ENCODE results near the gene VIM. TPM values are rescaled to one million over a fixed set of nuclear protein-coding genes. Genes with fewer than 3 reads are reported as not detected.

Gene VIM
- total and polyA plus RNA-seq, 10 of the 15 experiments (the other 5 are each of a cell fraction or from before 2014, with no cell fraction given) = 44.2 to 287 (median 188) TPM

DNA sequence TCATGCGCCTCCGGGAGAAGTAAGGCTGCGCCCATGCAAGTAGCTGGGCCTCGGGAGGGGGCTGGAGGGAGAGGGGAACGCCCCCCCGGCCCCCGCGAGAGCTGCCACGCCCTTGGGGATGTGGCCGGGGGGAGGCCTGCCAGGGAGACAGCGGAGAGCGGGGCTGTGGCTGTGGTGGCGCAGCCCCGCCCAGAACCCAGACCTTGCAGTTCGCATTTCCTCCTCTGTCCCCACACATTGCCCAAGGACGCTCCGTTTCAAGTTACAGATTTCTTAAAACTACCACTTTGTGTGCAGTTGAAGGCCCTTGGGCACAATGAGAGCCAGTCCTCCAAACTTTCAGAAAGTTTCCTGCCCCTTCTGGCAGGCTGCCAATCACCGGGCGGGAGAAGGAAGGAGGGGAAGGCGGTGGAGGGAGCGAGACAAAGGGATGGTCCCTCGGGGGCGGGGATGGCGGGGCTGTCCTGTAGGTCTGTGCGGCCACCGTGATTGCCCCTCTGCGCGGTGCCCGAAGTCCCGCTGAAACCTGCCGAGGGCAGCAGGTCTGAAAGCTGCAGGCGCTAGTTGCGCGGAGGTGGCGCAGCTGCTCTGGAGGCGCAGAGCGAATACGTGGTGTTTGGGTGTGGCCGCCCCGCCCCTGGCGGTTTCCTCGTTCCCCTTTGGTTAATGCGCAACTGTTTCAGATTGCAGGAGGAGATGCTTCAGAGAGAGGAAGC, 2.1 kb downstream of the VIM start (continued):
- TF ChIP-seq, protein P1, sequence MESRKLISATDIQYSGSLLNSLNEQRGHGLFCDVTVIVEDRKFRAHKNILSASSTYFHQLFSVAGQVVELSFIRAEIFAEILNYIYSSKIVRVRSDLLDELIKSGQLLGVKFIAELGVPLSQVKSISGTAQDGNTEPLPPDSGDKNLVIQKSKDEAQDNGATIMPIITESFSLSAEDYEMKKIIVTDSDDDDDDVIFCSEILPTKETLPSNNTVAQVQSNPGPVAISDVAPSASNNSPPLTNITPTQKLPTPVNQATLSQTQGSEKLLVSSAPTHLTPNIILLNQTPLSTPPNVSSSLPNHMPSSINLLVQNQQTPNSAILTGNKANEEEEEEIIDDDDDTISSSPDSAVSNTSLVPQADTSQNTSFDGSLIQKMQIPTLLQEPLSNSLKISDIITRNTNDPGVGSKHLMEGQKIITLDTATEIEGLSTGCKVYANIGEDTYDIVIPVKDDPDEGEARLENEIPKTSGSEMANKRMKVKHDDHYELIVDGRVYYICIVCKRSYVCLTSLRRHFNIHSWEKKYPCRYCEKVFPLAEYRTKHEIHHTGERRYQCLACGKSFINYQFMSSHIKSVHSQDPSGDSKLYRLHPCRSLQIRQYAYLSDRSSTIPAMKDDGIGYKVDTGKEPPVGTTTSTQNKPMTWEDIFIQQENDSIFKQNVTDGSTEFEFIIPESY (IDR thresholded peaks at IDR 0.05) = no peak
- TF ChIP-seq POLR2A (IDR thresholded peaks at IDR 0.05; ENCODE audit: low read depth, low read length) (peak; percentile 83), ZNF274 (IDR thresholded peaks at IDR 0.05; ENCODE audit: insufficient read depth, insufficient read length) (no peak), RFX5 (IDR thresholded peaks at IDR 0.05; ENCODE audit: low read depth, low read length) (no peak), TARDBP (IDR thresholded peaks at IDR 0.05; ENCODE audit: borderline replicate concordance) (no peak), IKZF1 (conservative IDR thresholded peaks at IDR 0.05) (peak; percentile 70; the same call in 1 of the 2 replicates), HDGF (IDR thresholded peaks at IDR 0.05) (peak; percentile 65; the same call in 1 of the 2 replicates), ESRRA (IDR thresholded peaks at IDR 0.05; ENCODE audit: low read length) (no peak), BRCA1 (IDR thresholded peaks at IDR 0.05; ENCODE audit: low read depth, low read length) (no peak), HCFC1 (IDR thresholded peaks at IDR 0.05; ENCODE audit: low read length) (no peak), CHD2 (IDR thresholded peaks at IDR 0.05; ENCODE audit: borderline replicate concordance, low read depth, low read length) (no peak), BHLHE40 (IDR thresholded peaks at IDR 0.05; ENCODE audit: borderline replicate concordance in 1 of 2, low read depth in 2 of 2, low read length in 1 of 2) (peak in 1 of 2 experiments; percentile 23; a peak in 1 of 4 replicates), TCF12 (IDR thresholded peaks at IDR 0.05; ENCODE audit: low read depth, low read length) (peak; percentile 70; the same call in 1 of the 2 replicates), GABPA (IDR thresholded peaks at IDR 0.05; ENCODE audit: low read depth) (no peak)
- TF ChIP-seq, protein P2, sequence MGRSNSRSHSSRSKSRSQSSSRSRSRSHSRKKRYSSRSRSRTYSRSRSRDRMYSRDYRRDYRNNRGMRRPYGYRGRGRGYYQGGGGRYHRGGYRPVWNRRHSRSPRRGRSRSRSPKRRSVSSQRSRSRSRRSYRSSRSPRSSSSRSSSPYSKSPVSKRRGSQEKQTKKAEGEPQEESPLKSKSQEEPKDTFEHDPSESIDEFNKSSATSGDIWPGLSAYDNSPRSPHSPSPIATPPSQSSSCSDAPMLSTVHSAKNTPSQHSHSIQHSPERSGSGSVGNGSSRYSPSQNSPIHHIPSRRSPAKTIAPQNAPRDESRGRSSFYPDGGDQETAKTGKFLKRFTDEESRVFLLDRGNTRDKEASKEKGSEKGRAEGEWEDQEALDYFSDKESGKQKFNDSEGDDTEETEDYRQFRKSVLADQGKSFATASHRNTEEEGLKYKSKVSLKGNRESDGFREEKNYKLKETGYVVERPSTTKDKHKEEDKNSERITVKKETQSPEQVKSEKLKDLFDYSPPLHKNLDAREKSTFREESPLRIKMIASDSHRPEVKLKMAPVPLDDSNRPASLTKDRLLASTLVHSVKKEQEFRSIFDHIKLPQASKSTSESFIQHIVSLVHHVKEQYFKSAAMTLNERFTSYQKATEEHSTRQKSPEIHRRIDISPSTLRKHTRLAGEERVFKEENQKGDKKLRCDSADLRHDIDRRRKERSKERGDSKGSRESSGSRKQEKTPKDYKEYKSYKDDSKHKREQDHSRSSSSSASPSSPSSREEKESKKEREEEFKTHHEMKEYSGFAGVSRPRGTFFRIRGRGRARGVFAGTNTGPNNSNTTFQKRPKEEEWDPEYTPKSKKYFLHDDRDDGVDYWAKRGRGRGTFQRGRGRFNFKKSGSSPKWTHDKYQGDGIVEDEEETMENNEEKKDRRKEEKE (IDR thresholded peaks at IDR 0.05) = no peak
- TF ChIP-seq, protein P3, sequence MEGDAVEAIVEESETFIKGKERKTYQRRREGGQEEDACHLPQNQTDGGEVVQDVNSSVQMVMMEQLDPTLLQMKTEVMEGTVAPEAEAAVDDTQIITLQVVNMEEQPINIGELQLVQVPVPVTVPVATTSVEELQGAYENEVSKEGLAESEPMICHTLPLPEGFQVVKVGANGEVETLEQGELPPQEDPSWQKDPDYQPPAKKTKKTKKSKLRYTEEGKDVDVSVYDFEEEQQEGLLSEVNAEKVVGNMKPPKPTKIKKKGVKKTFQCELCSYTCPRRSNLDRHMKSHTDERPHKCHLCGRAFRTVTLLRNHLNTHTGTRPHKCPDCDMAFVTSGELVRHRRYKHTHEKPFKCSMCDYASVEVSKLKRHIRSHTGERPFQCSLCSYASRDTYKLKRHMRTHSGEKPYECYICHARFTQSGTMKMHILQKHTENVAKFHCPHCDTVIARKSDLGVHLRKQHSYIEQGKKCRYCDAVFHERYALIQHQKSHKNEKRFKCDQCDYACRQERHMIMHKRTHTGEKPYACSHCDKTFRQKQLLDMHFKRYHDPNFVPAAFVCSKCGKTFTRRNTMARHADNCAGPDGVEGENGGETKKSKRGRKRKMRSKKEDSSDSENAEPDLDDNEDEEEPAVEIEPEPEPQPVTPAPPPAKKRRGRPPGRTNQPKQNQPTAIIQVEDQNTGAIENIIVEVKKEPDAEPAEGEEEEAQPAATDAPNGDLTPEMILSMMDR (IDR thresholded peaks at IDR 0.05 in 2 of 3, conservative IDR thresholded peaks at IDR 0.05 in 1 of 3; ENCODE audit: control insufficient read depth in 2 of 3, extremely low read depth in 1 of 3, insufficient read depth in 1 of 3, low read depth in 3 of 3, low read length in 3 of 3) = no peak
- TF ChIP-seq, protein P4, sequence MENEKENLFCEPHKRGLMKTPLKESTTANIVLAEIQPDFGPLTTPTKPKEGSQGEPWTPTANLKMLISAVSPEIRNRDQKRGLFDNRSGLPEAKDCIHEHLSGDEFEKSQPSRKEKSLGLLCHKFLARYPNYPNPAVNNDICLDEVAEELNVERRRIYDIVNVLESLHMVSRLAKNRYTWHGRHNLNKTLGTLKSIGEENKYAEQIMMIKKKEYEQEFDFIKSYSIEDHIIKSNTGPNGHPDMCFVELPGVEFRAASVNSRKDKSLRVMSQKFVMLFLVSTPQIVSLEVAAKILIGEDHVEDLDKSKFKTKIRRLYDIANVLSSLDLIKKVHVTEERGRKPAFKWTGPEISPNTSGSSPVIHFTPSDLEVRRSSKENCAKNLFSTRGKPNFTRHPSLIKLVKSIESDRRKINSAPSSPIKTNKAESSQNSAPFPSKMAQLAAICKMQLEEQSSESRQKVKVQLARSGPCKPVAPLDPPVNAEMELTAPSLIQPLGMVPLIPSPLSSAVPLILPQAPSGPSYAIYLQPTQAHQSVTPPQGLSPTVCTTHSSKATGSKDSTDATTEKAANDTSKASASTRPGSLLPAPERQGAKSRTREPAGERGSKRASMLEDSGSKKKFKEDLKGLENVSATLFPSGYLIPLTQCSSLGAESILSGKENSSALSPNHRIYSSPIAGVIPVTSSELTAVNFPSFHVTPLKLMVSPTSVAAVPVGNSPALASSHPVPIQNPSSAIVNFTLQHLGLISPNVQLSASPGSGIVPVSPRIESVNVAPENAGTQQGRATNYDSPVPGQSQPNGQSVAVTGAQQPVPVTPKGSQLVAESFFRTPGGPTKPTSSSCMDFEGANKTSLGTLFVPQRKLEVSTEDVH (IDR thresholded peaks at IDR 0.05; ENCODE audit: low read depth, partially characterized antibody) = no peak
- TF ChIP-seq, protein P5, sequence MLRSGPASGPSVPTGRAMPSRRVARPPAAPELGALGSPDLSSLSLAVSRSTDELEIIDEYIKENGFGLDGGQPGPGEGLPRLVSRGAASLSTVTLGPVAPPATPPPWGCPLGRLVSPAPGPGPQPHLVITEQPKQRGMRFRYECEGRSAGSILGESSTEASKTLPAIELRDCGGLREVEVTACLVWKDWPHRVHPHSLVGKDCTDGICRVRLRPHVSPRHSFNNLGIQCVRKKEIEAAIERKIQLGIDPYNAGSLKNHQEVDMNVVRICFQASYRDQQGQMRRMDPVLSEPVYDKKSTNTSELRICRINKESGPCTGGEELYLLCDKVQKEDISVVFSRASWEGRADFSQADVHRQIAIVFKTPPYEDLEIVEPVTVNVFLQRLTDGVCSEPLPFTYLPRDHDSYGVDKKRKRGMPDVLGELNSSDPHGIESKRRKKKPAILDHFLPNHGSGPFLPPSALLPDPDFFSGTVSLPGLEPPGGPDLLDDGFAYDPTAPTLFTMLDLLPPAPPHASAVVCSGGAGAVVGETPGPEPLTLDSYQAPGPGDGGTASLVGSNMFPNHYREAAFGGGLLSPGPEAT (IDR thresholded peaks at IDR 0.05; ENCODE audit: low read depth) = 0 out of 2 replicates have a peak, but pooled peaks have one; percentile 54
